ENCODE results near the gene VCAN. TPM values are rescaled to one million over a fixed set of nuclear protein-coding genes. Genes with fewer than 3 reads are reported as not detected.
A peak's percentile ranks its signal among the peaks of the same experiment; 100 is the strongest.

The VCAN gene
- total RNA-seq = 10 to 100 TPM; 10.5 to 40.4 (median 16.6) TPM

DNA sequence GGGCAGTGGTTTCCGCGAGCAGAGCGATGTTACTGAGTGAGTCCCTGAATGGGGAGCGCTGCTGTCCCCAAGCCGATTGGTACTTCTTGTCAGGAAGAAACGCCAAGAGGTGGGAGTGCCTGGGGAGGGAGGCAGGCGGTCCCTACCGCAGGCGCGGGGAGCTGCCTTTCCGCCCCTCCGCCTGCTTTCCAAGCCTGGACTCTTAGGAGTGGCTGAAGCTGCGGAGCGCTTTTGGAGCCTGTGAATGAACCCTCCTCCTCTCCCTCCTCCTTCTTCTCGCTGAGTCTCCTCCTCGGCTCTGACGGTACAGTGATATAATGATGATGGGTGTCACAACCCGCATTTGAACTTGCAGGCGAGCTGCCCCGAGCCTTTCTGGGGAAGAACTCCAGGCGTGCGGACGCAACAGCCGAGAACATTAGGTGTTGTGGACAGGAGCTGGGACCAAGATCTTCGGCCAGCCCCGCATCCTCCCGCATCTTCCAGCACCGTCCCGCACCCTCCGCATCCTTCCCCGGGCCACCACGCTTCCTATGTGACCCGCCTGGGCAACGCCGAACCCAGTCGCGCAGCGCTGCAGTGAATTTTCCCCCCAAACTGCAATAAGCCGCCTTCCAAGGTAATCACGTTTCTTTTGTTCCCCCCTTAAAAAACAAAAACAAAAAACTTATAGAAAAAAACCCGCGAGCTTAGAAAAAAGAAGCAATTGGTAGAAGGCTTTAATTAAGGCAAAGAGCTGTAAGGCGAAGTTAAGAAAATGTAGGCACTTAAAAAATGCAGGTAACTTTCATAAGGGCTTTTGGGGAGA is at the start of gene VCAN:
VCAN (plus strand) TSS at position 340 of the 808 bp plus-strand sequence. CDS start 11,775 bp downstream, outside the sequence.
- H3K4me1 ChIP-seq = peaks cover 0 to 26% (median 4%) of the 10 kb centered on the region in 4 donors
- H3K27ac ChIP-seq = peak within 1 kb of the TSS; percentile 18 to 73 (median 66)
- peak within 1 kb of the TSS; percentile 9 to 53 (median 34) for H3K4me3 ChIP-seq
- TF ChIP-seq CTCF (IDR thresholded peaks at IDR 0.05) = no peak
- peak in 1 of 2 donors; percentile 26 for TF ChIP-seq POLR2A (IDR thresholded peaks at IDR 0.05)
- peaks cover 0 to 19% of the 10 kb centered on the region in 2 donors for H3K27me3 ChIP-seq
- peak in 2 of 3 donors; percentile 51 to 55 for DNase-seq
- H3K9me3 ChIP-seq = no peaks in the 10 kb centered on the region
- H3K36me3 ChIP-seq = no peaks in the 10 kb centered on the region

GRCh38 chr5:83422284-83422683 is 49.3 kb upstream of the VCAN start:
- no peak for DNase-seq
- H3K36me3 ChIP-seq = no peaks in the 10 kb centered on the region
- no peaks in the 10 kb centered on the region for H3K4me1 ChIP-seq
- no peaks in the 10 kb centered on the region for H3K9me3 ChIP-seq
- no peak overlapping the region for H3K27ac ChIP-seq
- H3K27me3 ChIP-seq = no peaks in the 10 kb centered on the region
- H3K4me3 ChIP-seq = no peak overlapping the region
- TF ChIP-seq CTCF (IDR thresholded peaks at IDR 0.05) (no peak), POLR2A (IDR thresholded peaks at IDR 0.05) (no peak)

DNA sequence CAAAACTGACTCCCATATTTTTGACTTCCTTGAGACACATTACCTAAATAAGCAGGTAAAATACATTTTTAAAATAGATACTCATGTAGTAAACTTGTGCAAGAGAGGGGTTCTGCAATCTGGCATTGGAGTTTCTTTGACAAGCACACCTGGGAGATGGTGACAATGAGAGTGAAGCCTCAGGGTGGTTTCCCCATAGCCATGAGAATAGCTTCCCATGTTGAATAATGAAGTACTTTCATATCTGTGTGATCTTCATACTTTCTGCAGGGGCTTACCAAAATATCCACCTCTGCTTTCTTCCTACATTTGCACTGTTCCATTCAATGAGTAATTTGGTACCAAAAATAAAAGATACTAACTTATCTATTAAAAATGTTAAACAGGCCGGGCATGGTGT is 44.7 kb upstream of the VCAN start:
- Histone ChIP-seq H3K27me3 (no peaks in the 10 kb centered on the region), H3K9me3 (no peaks in the 10 kb centered on the region), H3K27ac (no peak overlapping the region), H3K36me3 (no peaks in the 10 kb centered on the region), H3K4me1 (no peaks in the 10 kb centered on the region), H3K4me3 (no peak overlapping the region)
- no peak for DNase-seq
- TF ChIP-seq POLR2A (IDR thresholded peaks at IDR 0.05) = no peak
- no peak for TF ChIP-seq CTCF (IDR thresholded peaks at IDR 0.05)

GRCh38 chr5:83428126-83428525 is 43.4 kb upstream of the VCAN start:
- DNase-seq = no peak
- no peaks in the 10 kb centered on the region for H3K27me3 ChIP-seq

DNA sequence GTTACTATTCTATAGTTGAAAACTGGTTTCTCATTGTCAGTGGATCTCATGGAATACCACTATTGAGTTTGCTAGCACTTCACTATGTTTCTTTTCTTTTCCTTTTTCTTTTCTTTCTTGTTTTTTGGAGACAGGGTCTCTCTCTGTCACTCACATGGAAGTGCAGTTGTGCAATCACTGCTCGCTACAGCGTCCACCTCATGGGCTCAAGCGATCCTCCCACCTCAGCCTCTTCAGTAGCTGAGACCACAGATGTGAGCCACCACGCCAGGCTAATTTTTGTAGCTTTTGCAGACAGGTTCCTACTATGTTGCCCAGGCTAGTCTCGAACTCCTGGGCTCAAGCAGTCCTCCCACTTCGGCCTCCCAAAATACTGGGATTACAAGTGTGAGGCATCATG is 42.7 kb upstream of the VCAN start:
- Histone ChIP-seq H3K9me3 (no peaks in the 10 kb centered on the region), H3K27me3 (no peaks in the 10 kb centered on the region), H3K4me1 (no peaks in the 10 kb centered on the region), H3K27ac (no peak overlapping the region), H3K36me3 (no peaks in the 10 kb centered on the region), H3K4me3 (no peak overlapping the region)
- TF ChIP-seq POLR2A (IDR thresholded peaks at IDR 0.05) (no peak), CTCF (IDR thresholded peaks at IDR 0.05) (no peak)
- no peak for DNase-seq

More at GRCh38 chr5:83428126-83428525, 43.4 kb upstream of the VCAN start:
- no peak overlapping the region for H3K4me3 ChIP-seq
- H3K36me3 ChIP-seq = no peaks in the 10 kb centered on the region
- no peaks in the 10 kb centered on the region for H3K9me3 ChIP-seq
- H3K27ac ChIP-seq = no peak overlapping the region
- no peaks in the 10 kb centered on the region for H3K4me1 ChIP-seq
- no peak for TF ChIP-seq CTCF (IDR thresholded peaks at IDR 0.05)

Measured in Peyer's patch (tissue), 4 donors.